Measurements from ENCODE around the gene CHRNA4. TPM values are rescaled to one million over a fixed set of nuclear protein-coding genes. Genes with fewer than 3 reads are reported as not detected.

CHRNA4 gene
- total and polyA plus RNA-seq, 10 of the 15 experiments (the other 5 are each of a cell fraction or from before 2014, with no cell fraction given): 0.04 to 0.41 (median 0.06) TPM; not detected in 5

- DNase-seq (ENCODE audit: low read depth, low spot score) (no peak), FAIRE-seq (no peak), ATAC-seq (no peak)
- Histone ChIP-seq H3K4me3 (no peak overlapping the region), H4K20me1 (ENCODE audit: control insufficient read depth, insufficient read depth) (no peaks in the 10 kb centered on the region), H3K4me1 (ENCODE audit: control insufficient read depth, insufficient read depth, low read length) (no peaks in the 10 kb centered on the region), H3K9me3 (replicated peaks; ENCODE audit: control insufficient read depth, insufficient read depth, low read length) (no peaks in the 10 kb centered on the region), H2AFZ (ENCODE audit: control insufficient read depth, low read depth, low read length) (no peak overlapping the region), H3K79me2 (ENCODE audit: control insufficient read depth, insufficient read depth, low read length) (no peaks in the 10 kb centered on the region), H3K9ac (ENCODE audit: control insufficient read depth, insufficient read depth, low read length) (no peak overlapping the region), H3K4me2 (ENCODE audit: control insufficient read depth, insufficient read depth) (no peak overlapping the region), H3K27ac (ENCODE audit: control insufficient read depth, insufficient read depth) (no peak overlapping the region), H3K27me3 (replicated peaks in 1 of 2; ENCODE audit: control insufficient read depth in 2 of 2, insufficient read depth in 2 of 2, low read length in 1 of 2) (no peaks in the 10 kb centered on the region), H3K36me3 (ENCODE audit: control insufficient read depth in 2 of 2, insufficient read depth in 2 of 2, low read length in 1 of 2) (no peaks in the 10 kb centered on the region)
- ChIA-PET SMC1A (ENCODE audit: uncharacterized antibody, unreplicated experiment) (no interaction called here), POLR2A (no interaction called here), RAD21 (ENCODE audit: unreplicated experiment) (no interaction called here), CTCF (interaction anchor here (1.2 kb wide), 1 partner anchor 84 kb away, joined by 3 read pairs; no protein-coding TSS in a partner anchor)
- no peak for TF ChIP-seq EGR1 (IDR thresholded peaks at IDR 0.05; ENCODE audit: borderline replicate concordance in 1 of 2, low read depth in 2 of 2, low read length in 2 of 2)
- TF ChIP-seq, protein P1, sequence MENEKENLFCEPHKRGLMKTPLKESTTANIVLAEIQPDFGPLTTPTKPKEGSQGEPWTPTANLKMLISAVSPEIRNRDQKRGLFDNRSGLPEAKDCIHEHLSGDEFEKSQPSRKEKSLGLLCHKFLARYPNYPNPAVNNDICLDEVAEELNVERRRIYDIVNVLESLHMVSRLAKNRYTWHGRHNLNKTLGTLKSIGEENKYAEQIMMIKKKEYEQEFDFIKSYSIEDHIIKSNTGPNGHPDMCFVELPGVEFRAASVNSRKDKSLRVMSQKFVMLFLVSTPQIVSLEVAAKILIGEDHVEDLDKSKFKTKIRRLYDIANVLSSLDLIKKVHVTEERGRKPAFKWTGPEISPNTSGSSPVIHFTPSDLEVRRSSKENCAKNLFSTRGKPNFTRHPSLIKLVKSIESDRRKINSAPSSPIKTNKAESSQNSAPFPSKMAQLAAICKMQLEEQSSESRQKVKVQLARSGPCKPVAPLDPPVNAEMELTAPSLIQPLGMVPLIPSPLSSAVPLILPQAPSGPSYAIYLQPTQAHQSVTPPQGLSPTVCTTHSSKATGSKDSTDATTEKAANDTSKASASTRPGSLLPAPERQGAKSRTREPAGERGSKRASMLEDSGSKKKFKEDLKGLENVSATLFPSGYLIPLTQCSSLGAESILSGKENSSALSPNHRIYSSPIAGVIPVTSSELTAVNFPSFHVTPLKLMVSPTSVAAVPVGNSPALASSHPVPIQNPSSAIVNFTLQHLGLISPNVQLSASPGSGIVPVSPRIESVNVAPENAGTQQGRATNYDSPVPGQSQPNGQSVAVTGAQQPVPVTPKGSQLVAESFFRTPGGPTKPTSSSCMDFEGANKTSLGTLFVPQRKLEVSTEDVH (IDR thresholded peaks at IDR 0.05; ENCODE audit: low read depth, partially characterized antibody): no peak
- TF ChIP-seq, protein P2, sequence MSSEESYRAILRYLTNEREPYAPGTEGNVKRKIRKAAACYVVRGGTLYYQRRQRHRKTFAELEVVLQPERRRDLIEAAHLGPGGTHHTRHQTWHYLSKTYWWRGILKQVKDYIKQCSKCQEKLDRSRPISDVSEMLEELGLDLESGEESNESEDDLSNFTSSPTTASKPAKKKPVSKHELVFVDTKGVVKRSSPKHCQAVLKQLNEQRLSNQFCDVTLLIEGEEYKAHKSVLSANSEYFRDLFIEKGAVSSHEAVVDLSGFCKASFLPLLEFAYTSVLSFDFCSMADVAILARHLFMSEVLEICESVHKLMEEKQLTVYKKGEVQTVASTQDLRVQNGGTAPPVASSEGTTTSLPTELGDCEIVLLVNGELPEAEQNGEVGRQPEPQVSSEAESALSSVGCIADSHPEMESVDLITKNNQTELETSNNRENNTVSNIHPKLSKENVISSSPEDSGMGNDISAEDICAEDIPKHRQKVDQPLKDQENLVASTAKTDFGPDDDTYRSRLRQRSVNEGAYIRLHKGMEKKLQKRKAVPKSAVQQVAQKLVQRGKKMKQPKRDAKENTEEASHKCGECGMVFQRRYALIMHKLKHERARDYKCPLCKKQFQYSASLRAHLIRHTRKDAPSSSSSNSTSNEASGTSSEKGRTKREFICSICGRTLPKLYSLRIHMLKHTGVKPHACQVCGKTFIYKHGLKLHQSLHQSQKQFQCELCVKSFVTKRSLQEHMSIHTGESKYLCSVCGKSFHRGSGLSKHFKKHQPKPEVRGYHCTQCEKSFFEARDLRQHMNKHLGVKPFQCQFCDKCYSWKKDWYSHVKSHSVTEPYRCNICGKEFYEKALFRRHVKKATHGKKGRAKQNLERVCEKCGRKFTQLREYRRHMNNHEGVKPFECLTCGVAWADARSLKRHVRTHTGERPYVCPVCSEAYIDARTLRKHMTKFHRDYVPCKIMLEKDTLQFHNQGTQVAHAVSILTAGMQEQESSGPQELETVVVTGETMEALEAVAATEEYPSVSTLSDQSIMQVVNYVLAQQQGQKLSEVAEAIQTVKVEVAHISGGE (CRISPR knock-in tag; IDR thresholded peaks at IDR 0.05): no peak
- no peak for TF ChIP-seq TCF12 (IDR thresholded peaks at IDR 0.05; ENCODE audit: low read depth, low read length)
- no peak for TF ChIP-seq CHD1 (IDR thresholded peaks at IDR 0.05; ENCODE audit: low read depth, low read length)
- no peak for TF ChIP-seq CEBPZ (IDR thresholded peaks at IDR 0.05; ENCODE audit: low read depth, low read length)
- no peak for TF ChIP-seq ATF7 (IDR thresholded peaks at IDR 0.05; ENCODE audit: low read depth)
- no peak for TF ChIP-seq MTA2 (IDR thresholded peaks at IDR 0.05; ENCODE audit: low read depth)
- no peak for TF ChIP-seq BHLHE40 (IDR thresholded peaks at IDR 0.05; ENCODE audit: borderline replicate concordance in 1 of 2, low read depth in 2 of 2, low read length in 1 of 2)
- no peak for TF ChIP-seq NKRF (conservative IDR thresholded peaks at IDR 0.05)
- TF ChIP-seq NR2C2 (IDR thresholded peaks at IDR 0.05; ENCODE audit: borderline replicate concordance, control insufficient read depth, insufficient read length, low read depth): no peak
- BruUV-seq (replicated peaks): no TSS peak
- intact Hi-C loops (cut with micrococcal nuclease; ENCODE audit: unreplicated experiment): no loop called here
- in situ Hi-C loops (cut with MboI): no loop called here
- 74% methylated on average over 17 of the region's 17 CpGs for WGBS (ENCODE audit: insufficient coverage, insufficient replicate concordance, low lambda C conversion rate, missing lambda C conversion rate)
These were observed 62.3 kb downstream of the CHRNA4 start for GRCh38 chr20:63298731-63299312.
